Loucy (cell line): ENCODE data around the gene LPIN1.

Experiments
- H2AFZ ChIP-seq: fragments of 200-600 bp; sonication (generic); 2 replicates; pipeline ENCODE4 v1.6.0; 2016; ENCODE audit warnings: antibody characterized with exemption, mild to moderate bottlenecking, low read length, moderate library complexity
- H3F3A ChIP-seq: fragments of 200-600 bp; 2 replicates; pipeline ENCODE4 v1.6.0; 2016; ENCODE audit warnings: antibody characterized with exemption, low read depth, mild to moderate bottlenecking
- H3K27me3 ChIP-seq: fragments of 200-600 bp; sonication (generic); 2 replicates; pipeline ENCODE4 v1.6.1; 2014; ENCODE audit warnings: low read length, mild to moderate bottlenecking; ENCODE audit not compliant: insufficient read depth, poor library complexity, severe bottlenecking
- H3K36me3 ChIP-seq: fragments of 200-600 bp; sonication (generic); 2 replicates; pipeline ENCODE4 v1.6.1; 2016; ENCODE audit warnings: low read length; ENCODE audit not compliant: insufficient read depth
- H3K4me1 ChIP-seq: fragments of 200-600 bp; sonication (generic); 2 replicates; pipeline ENCODE4 v1.5.1; 2014; ENCODE audit warnings: low read length, mild to moderate bottlenecking; ENCODE audit not compliant: insufficient read depth, poor library complexity, severe bottlenecking
- H3K4me2 ChIP-seq: fragments of 200-600 bp; sonication (generic); 2 replicates; pipeline ENCODE4 v1.6.0; 2014; ENCODE audit warnings: antibody characterized with exemption, low read length, low read depth, mild to moderate bottlenecking; ENCODE audit not compliant: poor library complexity, severe bottlenecking
- H3K4me3 ChIP-seq: fragments of 200-600 bp; sonication (generic); 2 replicates; pipeline ENCODE4 v1.5.1; 2014; ENCODE audit warnings: low read length, mild to moderate bottlenecking, mixed read lengths; ENCODE audit not compliant: poor library complexity, severe bottlenecking
- H3K79me2 ChIP-seq: fragments of 200-600 bp; sonication (generic); 2 replicates; pipeline ENCODE4 v1.6.1; 2014; ENCODE audit warnings: low read length; ENCODE audit not compliant: insufficient read depth
- H3K9ac ChIP-seq: fragments of 200-600 bp; sonication (generic); 2 replicates; pipeline ENCODE4 v1.6.0; 2014; ENCODE audit warnings: mild to moderate bottlenecking, low read depth, low read length, moderate library complexity; ENCODE audit not compliant: poor library complexity, severe bottlenecking
- H3K9me2 ChIP-seq: fragments of 200-600 bp; sonication (generic); replicated peaks from 2 replicates; pipeline ENCODE4 v1.6.1; 2016; ENCODE audit warnings: low read depth, low read length, mixed read lengths
- H3K9me3 ChIP-seq: fragments of 200-600 bp; sonication (generic); 2 replicates; pipeline ENCODE4 v1.6.1; 2014; ENCODE audit warnings: mild to moderate bottlenecking, antibody characterized with exemption, low read length, low read depth; ENCODE audit not compliant: insufficient read depth
- H4K20me1 ChIP-seq: fragments of 200-600 bp; sonication (generic); 2 replicates; pipeline ENCODE4 v1.6.0; 2014; ENCODE audit warnings: antibody characterized with exemption, low read length, mild to moderate bottlenecking; ENCODE audit not compliant: insufficient read depth, poor library complexity, severe bottlenecking
- CTCF ChIP-seq: fragments of 200-600 bp; sonication (generic); conservative IDR thresholded peaks from 2 replicates; pipeline ENCODE4 v1.5.1; 2014; ENCODE audit warnings: mild to moderate bottlenecking, antibody characterized with exemption, low read length
- EZH2phosphoT487 ChIP-seq: fragments of 200-600 bp; IDR thresholded peaks from 2 replicates; pipeline ENCODE4 v1.6.1; 2018; ENCODE audit warnings: antibody characterized with exemption, mild to moderate bottlenecking, moderate library complexity, borderline replicate concordance

Gene LPIN1

GRCh38 chr2:11698009-11698922, 48.2 kb upstream of the LPIN1 start:
- Histone ChIP-seq H3K36me3 (no peaks in the 10 kb centered on the region), H3K4me1 (peaks cover 23% of the 10 kb centered on the region), H3K4me3 (no peak overlapping the region), H2AFZ (no peak overlapping the region), H3K9me2 (no peaks in the 10 kb centered on the region), H3K9me3 (no peaks in the 10 kb centered on the region), H3K27me3 (no peaks in the 10 kb centered on the region), H3K79me2 (no peaks in the 10 kb centered on the region), H3F3A (no peaks in the 10 kb centered on the region), H3K9ac (no peak overlapping the region), H4K20me1 (no peaks in the 10 kb centered on the region), H3K4me2 (no peak overlapping the region)
- TF ChIP-seq EZH2phosphoT487 (no peak), CTCF (no peak)

GRCh38 chr2:11699686-11700670, 46.5 kb upstream of the LPIN1 start:
- TF ChIP-seq CTCF, result no peak
- no peak for TF ChIP-seq EZH2phosphoT487
- no peaks in the 10 kb centered on the region for H3K79me2 ChIP-seq
- no peak overlapping the region for H2AFZ ChIP-seq
- peaks cover 23% of the 10 kb centered on the region for H3K4me1 ChIP-seq
- no peak overlapping the region for H3K4me2 ChIP-seq
- no peak overlapping the region for H3K4me3 ChIP-seq
- H3K9me2 ChIP-seq, result no peaks in the 10 kb centered on the region
- no peak overlapping the region for H3K9ac ChIP-seq
- no peaks in the 10 kb centered on the region for H3K36me3 ChIP-seq
- H3K9me3 ChIP-seq, result no peaks in the 10 kb centered on the region
- H3F3A ChIP-seq, result no peaks in the 10 kb centered on the region
- no peaks in the 10 kb centered on the region for H3K27me3 ChIP-seq
- H4K20me1 ChIP-seq, result no peaks in the 10 kb centered on the region

- Histone ChIP-seq H2AFZ (no peak overlapping the region), H3K9me3 (no peaks in the 10 kb centered on the region), H3K4me2 (no peak overlapping the region), H3K4me1 (peaks cover 34% of the 10 kb centered on the region), H3K36me3 (no peaks in the 10 kb centered on the region), H3K27me3 (no peaks in the 10 kb centered on the region), H3K9ac (no peak overlapping the region), H3K9me2 (no peaks in the 10 kb centered on the region), H4K20me1 (no peaks in the 10 kb centered on the region), H3F3A (no peaks in the 10 kb centered on the region), H3K79me2 (no peaks in the 10 kb centered on the region), H3K4me3 (no peak overlapping the region)
- TF ChIP-seq EZH2phosphoT487, result no peak
- TF ChIP-seq CTCF, result no peak
Observed at GRCh38 chr2:11701206-11701605, 45.2 kb upstream of the LPIN1 start.
